Natural killer cell (primary cell): ENCODE data around the gene TCEAL5. TPM values are rescaled to one million over a fixed set of nuclear protein-coding genes. Genes with fewer than 3 reads are reported as not detected.
"Not testable (repeated sequence)": the region's sequence is repeated elsewhere in the genome, so short reads cannot be mapped to it uniquely, and the experiment has no call there.

ENCODE experiments used
- ATAC-seq, 3 donors: fragments of 150-1000 bp in 2 of 3; fragments of 200-7000 bp in 1 of 3; cut with Tn5 transposase; 1 replicate in 1 of 3; 2 replicates in 2 of 3; pipeline ENCODE4 v1.10.0; 2021; ENCODE audit warnings: mild to moderate bottlenecking in 2 of 3, moderate library complexity in 2 of 3
- DNase-seq, 2 donors: peaks; one replicate each; pipeline versions ENCODE4 v3.0.0 to v3.0.0-alpha.2; 2013 to 2021; ENCODE audit warnings: mixed read lengths in 1 of 2
- H3K27ac ChIP-seq: one replicate; pipeline ENCODE4 v1.5.1; 2013; ENCODE audit warnings: mild to moderate bottlenecking, low read length
- H3K27me3 ChIP-seq: one replicate; pipeline ENCODE4 v1.6.1; 2013; ENCODE audit warnings: low read length; ENCODE audit not compliant: control insufficient read depth, insufficient read depth
- H3K36me3 ChIP-seq: one replicate; pipeline ENCODE4 v1.6.1; 2013; ENCODE audit warnings: low read length; ENCODE audit not compliant: control insufficient read depth, insufficient read depth
- H3K4me1 ChIP-seq: one replicate; pipeline ENCODE4 v1.6.1; 2013; ENCODE audit warnings: low read length; ENCODE audit not compliant: control insufficient read depth, insufficient read depth
- H3K4me3 ChIP-seq: one replicate; pipeline ENCODE4 v1.5.1; 2013; ENCODE audit warnings: low read length
- H3K9me3 ChIP-seq: one replicate; pipeline ENCODE4 v1.6.1; 2013; ENCODE audit warnings: low read length; ENCODE audit not compliant: control insufficient read depth, insufficient read depth
- H3K27ac Mint-ChIP-seq, 2 donors: one replicate each; pipeline ENCODE4 v1.8.0; 2022; ENCODE audit warnings: mild to moderate bottlenecking in 2 of 2, mixed read lengths in 2 of 2, moderate library complexity in 1 of 2
- H3K27me3 Mint-ChIP-seq, 2 donors: one replicate each; pipeline ENCODE4 v1.8.0; 2022; ENCODE audit warnings: low read depth in 2 of 2, mixed read lengths in 2 of 2
- H3K36me3 Mint-ChIP-seq: one replicate; pipeline ENCODE4 v1.8.0; 2022; ENCODE audit warnings: mixed read lengths
- H3K4me1 Mint-ChIP-seq, 2 donors: one replicate each; pipeline ENCODE4 v1.8.0; 2022; ENCODE audit warnings: mixed read lengths in 2 of 2
- H3K4me3 Mint-ChIP-seq: one replicate; pipeline ENCODE4 v1.8.0; 2022; ENCODE audit warnings: mild to moderate bottlenecking, moderate library complexity, mixed read lengths
- H3K9me3 Mint-ChIP-seq, 2 donors: one replicate each; pipeline ENCODE4 v1.8.0; 2022; ENCODE audit warnings: mixed read lengths in 2 of 2
- CTCF ChIP-seq: fragments of 200-600 bp; IDR thresholded peaks from one replicate; pipeline ENCODE4 v1.8.0; 2022; ENCODE audit warnings: antibody characterized with exemption
- WGBS: methylation state at CpG from one replicate; pipeline ENCODE4 v1.1.7; 2013; ENCODE audit warnings: missing lambda C conversion rate; ENCODE audit not compliant: insufficient coverage; 5-methylcytosine and 5-hydroxymethylcytosine counted together
- intact Hi-C: fragments of 100-400 bp; cut with micrococcal nuclease; formaldehyde crosslinking; loops from one replicate; pipeline ENCODE4 v1.14.2; 2022
- total RNA-seq, 4 donors: library from RNA; stranded (reverse); fragments of 120-200 nt in 1 of 4; gene quantifications; one replicate each; pipeline versions ENCODE4 v1.2.3 to v1.2.4, GENCODE V29; 2013 to 2022

The TCEAL5 gene
- total RNA-seq, 3 donors from 2014 or later (not counting 1 experiment from before 2014, with no cell fraction given) = not detected

GRCh38 chrX:103309860-103310554, 33.5 kb upstream of the TCEAL5 start:
- peak overlapping the region; percentile 50 for H3K4me3 ChIP-seq
- no peak for TF ChIP-seq CTCF
- DNase-seq = peak in 1 of 2 donors; percentile 10
- H3K27ac Mint-ChIP-seq = no peak overlapping the region
- peak overlapping the region; percentile 64 for H3K4me3 Mint-ChIP-seq
- peak in 1 of 3 donors; percentile 18 for ATAC-seq
- peaks cover 0 to 5% of the 10 kb centered on the region in 2 donors for H3K4me1 Mint-ChIP-seq
- H3K27me3 ChIP-seq = no peaks in the 10 kb centered on the region
- H3K9me3 ChIP-seq = no peaks in the 10 kb centered on the region
- no peaks in the 10 kb centered on the region for H3K36me3 Mint-ChIP-seq
- H3K27ac ChIP-seq = no peak overlapping the region
- intact Hi-C loops = loop anchor here (10.0 kb wide), 1 partner anchor 95 kb away; the partner anchor contains the start of gene BEX4
- peaks cover 7% of the 10 kb centered on the region for H3K4me1 ChIP-seq
- no peaks in the 10 kb centered on the region for H3K36me3 ChIP-seq
- peaks cover 0 to 12% of the 10 kb centered on the region in 2 donors for H3K27me3 Mint-ChIP-seq
- WGBS = 18% methylated on average over 23 of the region's 32 CpGs
- H3K9me3 Mint-ChIP-seq = no peaks in the 10 kb centered on the region

GRCh38 chrX:103305666-103306065, 29.1 kb upstream of the TCEAL5 start:
- H3K9me3 ChIP-seq, H3K36me3 ChIP-seq, ATAC-seq, H3K4me3 ChIP-seq, H3K36me3 Mint-ChIP-seq, H3K4me3 Mint-ChIP-seq, H3K4me1 ChIP-seq, H3K27ac Mint-ChIP-seq, H3K27ac ChIP-seq, H3K4me1 Mint-ChIP-seq, H3K27me3 ChIP-seq, intact Hi-C loops, H3K9me3 Mint-ChIP-seq, DNase-seq: not testable (repeated sequence)
- peaks cover 0 to 22% of the 10 kb centered on the region in 2 donors for H3K27me3 Mint-ChIP-seq
- WGBS = no CpG with 5 or more reads among the region's 4 CpGs

- H3K27ac Mint-ChIP-seq = no peak overlapping the region
- no peak for ATAC-seq
- H3K4me3 Mint-ChIP-seq = no peak overlapping the region
- H3K4me1 Mint-ChIP-seq = no peaks in the 10 kb centered on the region
- H3K9me3 ChIP-seq = no peaks in the 10 kb centered on the region
- peaks cover 0 to 23% of the 10 kb centered on the region in 2 donors for H3K27me3 Mint-ChIP-seq
- H3K27me3 ChIP-seq = no peaks in the 10 kb centered on the region
- no peaks in the 10 kb centered on the region for H3K36me3 Mint-ChIP-seq
- no peak for TF ChIP-seq CTCF
- no peak overlapping the region for H3K4me3 ChIP-seq
- intact Hi-C loops = no loop called here
- no peak overlapping the region for H3K27ac ChIP-seq
- no peaks in the 10 kb centered on the region for H3K4me1 ChIP-seq
- DNase-seq = peak in 1 of 2 donors; percentile 1
- H3K9me3 Mint-ChIP-seq = no peaks in the 10 kb centered on the region
- H3K36me3 ChIP-seq = no peaks in the 10 kb centered on the region
These were observed 28.2 kb upstream of the TCEAL5 start for GRCh38 chrX:103304705-103305104.

- no peaks in the 10 kb centered on the region for H3K9me3 Mint-ChIP-seq
- Histone ChIP-seq H3K27ac (no peak overlapping the region), H3K9me3 (no peaks in the 10 kb centered on the region), H3K4me1 (no peaks in the 10 kb centered on the region), H3K36me3 (no peaks in the 10 kb centered on the region), H3K27me3 (no peaks in the 10 kb centered on the region), H3K4me3 (no peak overlapping the region)
- no peaks in the 10 kb centered on the region for H3K4me1 Mint-ChIP-seq
- H3K27ac Mint-ChIP-seq = no peak overlapping the region
- DNase-seq = no peak
- intact Hi-C loops = no loop called here
- WGBS = 100% methylated on average over 2 of the region's 2 CpGs
- no peak overlapping the region for H3K4me3 Mint-ChIP-seq
- ATAC-seq = no peak
- no peak for TF ChIP-seq CTCF
- no peaks in the 10 kb centered on the region for H3K36me3 Mint-ChIP-seq
- H3K27me3 Mint-ChIP-seq = peaks cover 7 to 61% of the 10 kb centered on the region in 2 donors
These were observed 16.6 kb upstream of the TCEAL5 start for GRCh38 chrX:103293118-103293517.
